Muscle of leg (tissue), 11 donors: ENCODE data around the gene MED8. TPM values are rescaled to one million over a fixed set of nuclear protein-coding genes. Genes with fewer than 3 reads are reported as not detected.

ENCODE experiments used
- DNase-seq: peaks from one replicate; pipeline ENCODE4 v3.0.0; 2013
- H3K27ac ChIP-seq: one replicate; pipeline ENCODE4 v1.5.1; 2013; ENCODE audit warnings: mild to moderate bottlenecking, low read length, control low read depth
- H3K27me3 ChIP-seq: one replicate; pipeline ENCODE4 v1.6.1; 2013; ENCODE audit warnings: low read length; ENCODE audit not compliant: control insufficient read depth, insufficient read depth
- H3K36me3 ChIP-seq: one replicate; pipeline ENCODE4 v1.6.1; 2013; ENCODE audit warnings: low read length; ENCODE audit not compliant: control insufficient read depth, insufficient read depth
- H3K4me1 ChIP-seq: one replicate; pipeline ENCODE4 v1.6.1; 2013; ENCODE audit warnings: low read length; ENCODE audit not compliant: control insufficient read depth, insufficient read depth
- H3K4me3 ChIP-seq: one replicate; pipeline ENCODE4 v1.5.1; 2013; ENCODE audit warnings: low read length, control low read depth
- H3K9me3 ChIP-seq: replicated peaks from 2 replicates; pipeline ENCODE4 v1.6.1; 2013; ENCODE audit warnings: low read depth, low read length; ENCODE audit not compliant: control insufficient read depth
- WGBS: methylation state at CpG from one replicate; pipeline ENCODE4 v1.1.5; 2013; ENCODE audit warnings: missing lambda C conversion rate; ENCODE audit not compliant: insufficient coverage; 5-methylcytosine and 5-hydroxymethylcytosine counted together
- polyA plus RNA-seq, 8 donors: library from polyadenylated mRNA; unstranded; fragments of 120-200 nt; gene quantifications; one replicate each; pipeline versions ENCODE4 v1.2.1 to v1.2.3, GENCODE V29; 2013; ENCODE audit warnings: inconsistent platforms in 1 of 8, low replicate concordance in 1 of 8; ENCODE audit not compliant: insufficient read length in 8 of 8, insufficient read depth in 1 of 8
- total RNA-seq: library from RNA; stranded (reverse); fragments of 120-200 nt; gene quantifications from one replicate; pipeline ENCODE4 v1.2.4, GENCODE V29; 2013

The MED8 gene
- total and polyA plus RNA-seq, 9 donors, result 24.7 to 35.0 (median 28.1) TPM

- no peak for DNase-seq
- Histone ChIP-seq H3K27ac (no peak overlapping the region), H3K4me1 (no peaks in the 10 kb centered on the region), H3K36me3 (no peaks in the 10 kb centered on the region), H3K27me3 (no peaks in the 10 kb centered on the region), H3K4me3 (no peak overlapping the region), H3K9me3 (no peaks in the 10 kb centered on the region)
- WGBS, result 77% methylated on average over 3 of the region's 6 CpGs
Observed at GRCh38 chr1:43339584-43340232, 49.9 kb downstream of the MED8 start.

DNA sequence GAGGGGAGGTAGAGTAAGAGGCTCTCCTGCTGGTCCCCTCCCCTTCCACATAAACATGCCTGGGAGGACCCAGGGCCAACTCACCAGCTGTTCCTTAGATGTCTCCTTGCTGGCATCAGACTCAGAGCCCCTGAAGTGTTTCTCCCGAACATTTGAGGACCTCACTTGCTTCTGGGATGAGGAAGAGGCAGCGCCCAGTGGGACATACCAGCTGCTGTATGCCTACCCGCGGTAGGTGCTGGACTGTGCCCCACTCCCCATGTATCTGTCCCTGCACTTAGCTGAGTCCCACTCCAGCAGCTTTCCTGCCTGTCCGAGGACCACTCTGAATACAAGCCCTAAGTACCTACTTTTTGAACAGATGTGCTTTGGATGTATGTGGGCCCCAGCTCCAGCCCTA lies 51.6 kb downstream of the MED8 start:
- DNase-seq, result no peak
- no peaks in the 10 kb centered on the region for H3K9me3 ChIP-seq
- H3K27ac ChIP-seq, result no peak overlapping the region
- no peaks in the 10 kb centered on the region for H3K36me3 ChIP-seq
- 75% methylated on average over 1 of the region's 5 CpGs for WGBS
- H3K4me1 ChIP-seq, result no peaks in the 10 kb centered on the region
- no peaks in the 10 kb centered on the region for H3K27me3 ChIP-seq
- H3K4me3 ChIP-seq, result no peak overlapping the region

DNA sequence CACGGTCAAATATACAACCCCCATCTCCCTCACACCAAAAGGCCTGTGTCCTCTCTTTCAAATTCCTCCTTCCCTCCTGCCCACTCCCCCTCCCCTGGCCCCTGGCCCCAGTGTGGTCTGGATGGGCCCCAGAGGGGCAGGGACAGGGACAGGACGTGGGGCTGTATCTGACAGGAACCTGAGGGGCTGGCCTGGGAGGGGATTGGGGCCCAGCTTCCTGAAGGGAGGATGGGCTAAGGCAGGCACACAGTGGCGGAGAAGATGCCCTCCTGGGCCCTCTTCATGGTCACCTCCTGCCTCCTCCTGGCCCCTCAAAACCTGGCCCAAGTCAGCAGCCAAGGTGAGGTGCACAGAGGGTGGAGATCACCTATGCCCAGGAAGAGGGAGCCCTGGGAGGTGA lies 52.0 kb downstream of the MED8 start, which contains the start of gene MPL:
Gene MPL, plus strand, starts transcription at position 231 of the 400 bp plus-strand sequence. Its CDS starts 31 bp downstream, at position 262.
- Histone ChIP-seq H3K4me1 (no peaks in the 10 kb centered on the region), H3K9me3 (no peaks in the 10 kb centered on the region), H3K27me3 (no peaks in the 10 kb centered on the region), H3K27ac (no peak within 1 kb of the TSS), H3K4me3 (no peak within 1 kb of the TSS), H3K36me3 (no peaks in the 10 kb centered on the region)
- no peak for DNase-seq
- 33% methylated on average over 1 of the region's 3 CpGs for WGBS

DNA sequence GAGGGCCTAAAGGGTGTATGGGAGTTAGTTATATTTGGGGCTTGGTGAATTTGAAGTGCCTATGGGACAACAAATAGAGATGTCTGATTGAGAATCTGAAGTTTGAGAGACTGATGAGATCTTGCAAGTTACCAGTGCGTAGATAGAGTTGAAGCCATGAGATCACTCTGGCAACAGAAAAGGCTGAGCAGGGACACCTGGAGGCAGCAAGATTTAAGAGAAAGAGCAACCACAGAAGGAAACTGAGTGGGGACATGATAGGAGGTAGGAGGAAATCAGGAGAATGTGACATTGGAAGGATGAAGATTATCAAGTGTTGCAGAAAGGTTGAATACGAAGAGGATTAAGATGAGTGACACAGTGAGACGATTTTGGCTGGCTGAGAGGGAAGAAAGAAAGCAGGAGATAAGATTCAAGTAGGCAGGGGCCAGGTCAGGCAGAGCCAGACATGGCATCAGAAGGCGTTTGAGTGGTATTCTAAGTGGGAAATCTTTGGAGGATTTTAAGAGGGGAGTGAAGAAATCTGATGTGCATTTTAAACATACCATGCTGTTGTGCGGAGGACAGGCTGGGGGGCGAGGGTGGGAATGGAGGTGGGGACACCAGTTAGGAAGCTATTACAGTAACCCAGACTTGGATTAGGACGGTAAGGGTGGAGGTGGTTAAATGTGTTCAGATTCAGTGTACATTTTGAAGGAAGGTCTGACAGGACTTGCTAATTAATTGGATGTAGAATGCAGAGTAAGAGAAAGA lies 55.0 kb downstream of the MED8 start:
- no peak for DNase-seq
- Histone ChIP-seq H3K27me3 (no peaks in the 10 kb centered on the region), H3K4me3 (no peak overlapping the region), H3K27ac (no peak overlapping the region), H3K4me1 (peaks cover 9% of the 10 kb centered on the region), H3K9me3 (no peaks in the 10 kb centered on the region), H3K36me3 (no peaks in the 10 kb centered on the region)
- 71% methylated on average over 7 of the region's 7 CpGs for WGBS

Other genes starting within 250 kb of the MED8 start
- 43.6 TPM for gene EBNA1BP2, start 217.5 kb downstream of the MED8 start, total RNA-seq
- 10 to 100 TPM; 35.8 to 43.4 (median 39.2) TPM for gene EBNA1BP2, start 217.5 kb downstream of the MED8 start, polyA plus RNA-seq
- 0.04 TPM for gene CFAP57, start 217.5 kb downstream of the MED8 start, total RNA-seq
- under 1 TPM; 0.14 to 0.36 (median 0.27) TPM for gene CFAP57, start 217.5 kb downstream of the MED8 start, polyA plus RNA-seq
- not detected for gene TMEM125, start 119.8 kb downstream of the MED8 start, total RNA-seq
- gene TMEM125, start 119.8 kb downstream of the MED8 start, polyA plus RNA-seq, result 1 to 10 TPM in 1 of 8 donors, under 1 TPM in 3, not detected in 4; 0.09 to 2.4 (median 0.34) TPM
- gene C1orf210, start 104.2 kb downstream of the MED8 start, total RNA-seq, result not detected
- gene C1orf210, start 104.2 kb downstream of the MED8 start, polyA plus RNA-seq, result 1 to 10 TPM in 1 of 8 donors, under 1 TPM in 2, not detected in 5; 0.13 to 2.9 (median 0.80) TPM
- 32.7 TPM for gene TIE1, start 88.8 kb downstream of the MED8 start, total RNA-seq
- gene TIE1, start 88.8 kb downstream of the MED8 start, polyA plus RNA-seq, result 10 to 100 TPM; 38.5 to 58.0 (median 45.0) TPM
- 0.09 TPM for gene MPL, start 52.0 kb downstream of the MED8 start, total RNA-seq
- under 1 TPM in 5 of 8 donors, not detected in 3; 0.10 to 0.18 (median 0.16) TPM for gene MPL, start 52.0 kb downstream of the MED8 start, polyA plus RNA-seq
- gene CDC20, start 30.8 kb downstream of the MED8 start, total RNA-seq, result 12.5 TPM
- gene CDC20, start 30.8 kb downstream of the MED8 start, polyA plus RNA-seq, result 10 to 100 TPM; 17.4 to 28.8 (median 22.5) TPM
- gene ELOVL1, start 21.8 kb downstream of the MED8 start, total RNA-seq, result 25.4 TPM
- 10 to 100 TPM; 37.1 to 51.1 (median 39.6) TPM for gene ELOVL1, start 21.8 kb downstream of the MED8 start, polyA plus RNA-seq
- gene SZT2, start 99 bp upstream of the MED8 start, total RNA-seq, result 18.8 TPM
- 10 to 100 TPM; 10.5 to 20.1 (median 14.8) TPM for gene SZT2, start 99 bp upstream of the MED8 start, polyA plus RNA-seq
- gene HYI, start 64.1 kb upstream of the MED8 start, total RNA-seq, result 22.2 TPM
- gene HYI, start 64.1 kb upstream of the MED8 start, polyA plus RNA-seq, result 10 to 100 TPM; 17.8 to 29.2 (median 22.3) TPM
- gene PTPRF, start 141.1 kb upstream of the MED8 start, total RNA-seq, result 9.3 TPM
- gene PTPRF, start 141.1 kb upstream of the MED8 start, polyA plus RNA-seq, result 10 to 100 TPM; 13.0 to 41.2 (median 21.5) TPM